K562 treated with DMSO at 1 percent for 12 hours (cell line): ENCODE results near the gene ABI3BP. TPM values are rescaled to one million over a fixed set of nuclear protein-coding genes. Genes with fewer than 3 reads are reported as not detected.

Source experiments
- total RNA-seq: library from RNA; unstranded; fragments of 300-600 nt; gene quantifications from 2 replicates; pipeline ENCODE4 v1.2.3, GENCODE V29; 2022; ENCODE audit not compliant: insufficient read depth

The ABI3BP gene
- not detected in 2 replicates for total RNA-seq

GRCh38 chr3:100993309-100993708 is at the start of gene ABI3BP:
Gene ABI3BP, minus strand, starts transcription at chr3:100993421. Its CDS starts 37 bp downstream, at chr3:100993384.

DNA sequence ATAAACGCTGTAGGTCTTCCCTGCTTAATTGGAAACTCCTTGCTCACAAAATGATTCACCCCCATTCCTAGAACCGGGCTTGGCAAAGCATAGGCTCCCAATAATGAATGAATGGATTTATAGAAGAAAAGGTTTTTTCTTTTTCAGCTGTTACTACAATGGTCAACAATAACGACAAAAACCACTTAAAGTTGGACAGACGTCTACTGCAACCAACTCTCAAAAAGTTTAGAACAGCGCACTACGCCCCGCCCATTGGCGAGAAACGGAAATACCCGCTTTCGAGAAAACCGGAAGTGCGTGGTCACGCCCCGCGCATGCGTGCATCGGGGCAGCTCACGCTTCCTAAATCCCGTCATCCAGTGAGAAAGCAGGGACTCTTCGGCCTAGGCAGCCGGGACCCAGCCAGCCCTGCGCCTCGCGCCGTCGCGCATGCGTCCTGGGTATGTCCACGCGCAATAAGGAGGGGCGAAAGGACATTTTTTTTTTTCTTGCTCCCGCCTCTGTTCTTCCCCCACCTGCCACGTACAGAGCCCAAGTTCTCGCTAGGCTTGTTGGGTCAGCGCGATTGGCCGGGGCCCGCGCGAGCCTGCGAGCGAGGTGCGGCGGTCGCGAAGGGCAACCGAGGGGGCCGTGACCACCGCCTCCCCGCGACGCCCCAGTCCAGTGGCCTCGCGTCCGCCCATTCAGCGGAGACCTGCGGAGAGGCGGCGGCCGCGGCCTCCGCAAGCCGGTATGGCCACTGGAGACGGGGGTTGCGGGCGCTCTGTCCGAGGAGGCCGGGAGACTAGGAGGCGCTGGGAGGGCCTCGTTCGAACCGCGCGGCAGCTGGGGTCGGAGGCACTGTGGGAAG is 284.0 kb downstream of the ABI3BP start, which contains the start of gene TFG:
Gene TFG (plus strand): TSS at position 506 of the 853 bp plus-strand sequence. CDS start 4,192 bp downstream, outside the sequence.

